ENCODE results near the gene SAPCD1.
A peak's percentile ranks its signal among the peaks of the same experiment; 100 is the strongest.

The SAPCD1 gene

GRCh38 chr6:31728767-31729514 lies 33.5 kb upstream of the SAPCD1 start, which contains the start of gene DDAH2:
Gene DDAH2 (minus strand): TSS chr6:31729299. CDS start chr6:31729161, 138 bp downstream.
- no peak for FAIRE-seq
- TF ChIP-seq TAF1 (IDR thresholded peaks at IDR 0.05; ENCODE audit: low read depth, low read length): no peak
- 0 out of 2 replicates have a peak, but pooled peaks have one; percentile 43 for TF ChIP-seq POU2F2 (IDR thresholded peaks at IDR 0.05; ENCODE audit: low read depth, low read length)
- peak; percentile 69 for DNase-seq (ENCODE audit: insufficient read length, low spot score)

- DNase-seq (ENCODE audit: insufficient read length, low spot score): peak; percentile 52
- FAIRE-seq: peak; percentile 86
- TF ChIP-seq PAX5 (IDR thresholded peaks at IDR 0.05; ENCODE audit: insufficient read depth, low read length, severe bottlenecking) (no peak), POLR2A (IDR thresholded peaks at IDR 0.05; ENCODE audit: low read depth, low read length) (0 out of 2 replicates have a peak, but pooled peaks have one; percentile 6)
Observed at GRCh38 chr6:31729515-31729978, 32.9 kb upstream of the SAPCD1 start.

- FAIRE-seq: peak; percentile 82
- DNase-seq (ENCODE audit: insufficient read length, low spot score): peak; percentile 64
- no peak for TF ChIP-seq PAX5 (IDR thresholded peaks at IDR 0.05; ENCODE audit: insufficient read depth, low read length, severe bottlenecking)
- TF ChIP-seq POLR2AphosphoS5 (IDR thresholded peaks at IDR 0.05; ENCODE audit: low read depth, low read length): peak; percentile 65; the same call in 1 of the 2 replicates
Observed at GRCh38 chr6:31729979-31730630, 32.4 kb upstream of the SAPCD1 start.

GRCh38 chr6:31730631-31731086 lies 31.8 kb upstream of the SAPCD1 start:
- no peak for DNase-seq (ENCODE audit: insufficient read length, low spot score)
- no peak for FAIRE-seq
- no peak for TF ChIP-seq SPI1 (IDR thresholded peaks at IDR 0.05; ENCODE audit: low read depth, low read length)
- TF ChIP-seq PAX5 (IDR thresholded peaks at IDR 0.05; ENCODE audit: insufficient read depth, low read length, severe bottlenecking): no peak
- no peak for TF ChIP-seq POLR2A (IDR thresholded peaks at IDR 0.05; ENCODE audit: low read depth, low read length)
- no peak for TF ChIP-seq POU2F2 (IDR thresholded peaks at IDR 0.05; ENCODE audit: low read depth, low read length)
- TF ChIP-seq TAF1 (IDR thresholded peaks at IDR 0.05; ENCODE audit: low read depth, low read length): no peak
- TF ChIP-seq POLR2AphosphoS5 (IDR thresholded peaks at IDR 0.05; ENCODE audit: low read depth, low read length): no peak

- no peak for DNase-seq (ENCODE audit: insufficient read length, low spot score)
- TF ChIP-seq POLR2A (IDR thresholded peaks at IDR 0.05; ENCODE audit: low read depth, low read length): no peak
- no peak for TF ChIP-seq SPI1 (IDR thresholded peaks at IDR 0.05; ENCODE audit: low read depth, low read length)
- TF ChIP-seq POU2F2 (IDR thresholded peaks at IDR 0.05; ENCODE audit: low read depth, low read length): no peak
- TF ChIP-seq PAX5 (IDR thresholded peaks at IDR 0.05; ENCODE audit: insufficient read depth, low read length, severe bottlenecking): no peak
- FAIRE-seq: no peak
Observed at GRCh38 chr6:31732029-31732428, 30.4 kb upstream of the SAPCD1 start.

- TF ChIP-seq PAX5 (IDR thresholded peaks at IDR 0.05; ENCODE audit: insufficient read depth, low read length, severe bottlenecking) (no peak), POU2F2 (IDR thresholded peaks at IDR 0.05; ENCODE audit: low read depth, low read length) (no peak), POLR2AphosphoS5 (IDR thresholded peaks at IDR 0.05; ENCODE audit: low read depth, low read length) (no peak), TAF1 (IDR thresholded peaks at IDR 0.05; ENCODE audit: low read depth, low read length) (no peak), SPI1 (IDR thresholded peaks at IDR 0.05; ENCODE audit: low read depth, low read length) (no peak), POLR2A (IDR thresholded peaks at IDR 0.05; ENCODE audit: low read depth, low read length) (no peak)
- FAIRE-seq (no peak), DNase-seq (ENCODE audit: insufficient read length, low spot score) (no peak)
Observed at GRCh38 chr6:31733734-31734133, 28.7 kb upstream of the SAPCD1 start.

- DNase-seq (ENCODE audit: insufficient read length, low spot score): peak; percentile 65
- no peak for FAIRE-seq
- TF ChIP-seq POU2F2 (IDR thresholded peaks at IDR 0.05; ENCODE audit: low read depth, low read length): no peak
- no peak for TF ChIP-seq POLR2AphosphoS5 (IDR thresholded peaks at IDR 0.05; ENCODE audit: low read depth, low read length)
- TF ChIP-seq SPI1 (IDR thresholded peaks at IDR 0.05; ENCODE audit: low read depth, low read length): no peak
- TF ChIP-seq POLR2A (IDR thresholded peaks at IDR 0.05; ENCODE audit: low read depth, low read length): no peak
- TF ChIP-seq TAF1 (IDR thresholded peaks at IDR 0.05; ENCODE audit: low read depth, low read length): no peak
- no peak for TF ChIP-seq PAX5 (IDR thresholded peaks at IDR 0.05; ENCODE audit: insufficient read depth, low read length, severe bottlenecking)
Observed at GRCh38 chr6:31734247-31734820, 28.1 kb upstream of the SAPCD1 start.

- peak; percentile 80; the same call in 1 of the 2 replicates for TF ChIP-seq POU2F2 (IDR thresholded peaks at IDR 0.05; ENCODE audit: low read depth, low read length)
- 0 out of 2 replicates have a peak, but pooled peaks have one; percentile 8 for TF ChIP-seq TAF1 (IDR thresholded peaks at IDR 0.05; ENCODE audit: low read depth, low read length)
- TF ChIP-seq SPI1 (IDR thresholded peaks at IDR 0.05; ENCODE audit: low read depth, low read length): peak; percentile 41; the same call in 1 of the 2 replicates
- no peak for TF ChIP-seq PAX5 (IDR thresholded peaks at IDR 0.05; ENCODE audit: insufficient read depth, low read length, severe bottlenecking)
- peak; percentile 1; the same call in 1 of the 2 replicates for TF ChIP-seq POLR2AphosphoS5 (IDR thresholded peaks at IDR 0.05; ENCODE audit: low read depth, low read length)
- no peak for TF ChIP-seq POLR2A (IDR thresholded peaks at IDR 0.05; ENCODE audit: low read depth, low read length)
- DNase-seq (ENCODE audit: insufficient read length, low spot score) (no peak), FAIRE-seq (peak; percentile 80)
Observed at GRCh38 chr6:31734821-31735406, 27.5 kb upstream of the SAPCD1 start.

GRCh38 chr6:31736021-31736767 lies 26.3 kb upstream of the SAPCD1 start, which contains the start of gene CLIC1:
Gene CLIC1 (minus strand): TSS chr6:31736530. CDS start chr6:31736300, 230 bp downstream.
- peak; percentile 72 for FAIRE-seq

More at GRCh38 chr6:31736021-31736767, 26.3 kb upstream of the SAPCD1 start, which contains the start of gene CLIC1:
- DNase-seq (ENCODE audit: insufficient read length, low spot score): peak; percentile 69
- no peak for TF ChIP-seq PAX5 (IDR thresholded peaks at IDR 0.05; ENCODE audit: insufficient read depth, low read length, severe bottlenecking)
- TF ChIP-seq POLR2A (IDR thresholded peaks at IDR 0.05; ENCODE audit: low read depth, low read length): peak; percentile 90
- peak; percentile 76; the same call in 1 of the 2 replicates for TF ChIP-seq TAF1 (IDR thresholded peaks at IDR 0.05; ENCODE audit: low read depth, low read length)
- TF ChIP-seq POU2F2 (IDR thresholded peaks at IDR 0.05; ENCODE audit: low read depth, low read length): 0 out of 2 replicates have a peak, but pooled peaks have one; percentile 10
- TF ChIP-seq POLR2AphosphoS5 (IDR thresholded peaks at IDR 0.05; ENCODE audit: low read depth, low read length): peak; percentile 72
- peak; percentile 66 for TF ChIP-seq SPI1 (IDR thresholded peaks at IDR 0.05; ENCODE audit: low read depth, low read length)

Measured in GM12891 (cell line).